Prostate gland (tissue), 2 donors: ENCODE data around the gene PHTF2.

ENCODE experiments used
- CTCF ChIP-seq, 4 experiments: fragments of 200-600 bp in 2 of 4; fragments of 450-650 bp in 2 of 4; sonication (generic) in 2 of 4; IDR thresholded peaks; 1 replicate in 3 of 4; 2 replicates in 1 of 4; pipeline ENCODE4 v1.5.1; 2016 to 2019; ENCODE audit warnings: antibody characterized with exemption in 4 of 4, mild to moderate bottlenecking in 2 of 4, moderate library complexity in 2 of 4
- POLR2A ChIP-seq: fragments of 450-650 bp; IDR thresholded peaks from one replicate; pipeline ENCODE4 v1.6.1; 2016; ENCODE audit warnings: antibody characterized with exemption, mild to moderate bottlenecking
- POLR2AphosphoS5 ChIP-seq: sonication (generic); formaldehyde crosslinking; IDR thresholded peaks from one replicate; pipeline ENCODE4 v1.6.1; 2017; ENCODE audit warnings: antibody characterized with exemption

- TF ChIP-seq POLR2A (no peak), POLR2AphosphoS5 (no peak), CTCF (IDR thresholded peaks at IDR 0.05) (no peak)
Observed at GRCh38 chr7:77786018-77786417, 12.6 kb upstream of the PHTF2 start.
